Vagina (tissue), 2 donors: ENCODE results near the gene ATIC.

Experiments used
- POLR2A ChIP-seq, 2 donors: fragments of 450-650 bp; IDR thresholded peaks; one replicate each; pipeline ENCODE4 v1.6.1; 2017; ENCODE audit warnings: antibody characterized with exemption in 2 of 2, mild to moderate bottlenecking in 2 of 2, moderate library complexity in 2 of 2
- POLR2AphosphoS5 ChIP-seq, 2 donors: sonication (generic); formaldehyde crosslinking; IDR thresholded peaks; one replicate each; pipeline ENCODE4 v1.9.0; 2017; ENCODE audit warnings: antibody characterized with exemption in 2 of 2, mild to moderate bottlenecking in 2 of 2, low read depth in 1 of 2; ENCODE audit not compliant: insufficient read depth in 1 of 2
- TF ChIP-seq, protein P1 (sequence below), 3 experiments: fragments of 450-650 bp in 2 of 3; fragments of 200-600 bp in 1 of 3; sonication (generic) in 1 of 3; IDR thresholded peaks; one replicate each; pipeline ENCODE4 v1.5.1; 2017 to 2019; ENCODE audit warnings: antibody characterized with exemption in 3 of 3, mild to moderate bottlenecking in 2 of 3, moderate library complexity in 2 of 3

DNA sequence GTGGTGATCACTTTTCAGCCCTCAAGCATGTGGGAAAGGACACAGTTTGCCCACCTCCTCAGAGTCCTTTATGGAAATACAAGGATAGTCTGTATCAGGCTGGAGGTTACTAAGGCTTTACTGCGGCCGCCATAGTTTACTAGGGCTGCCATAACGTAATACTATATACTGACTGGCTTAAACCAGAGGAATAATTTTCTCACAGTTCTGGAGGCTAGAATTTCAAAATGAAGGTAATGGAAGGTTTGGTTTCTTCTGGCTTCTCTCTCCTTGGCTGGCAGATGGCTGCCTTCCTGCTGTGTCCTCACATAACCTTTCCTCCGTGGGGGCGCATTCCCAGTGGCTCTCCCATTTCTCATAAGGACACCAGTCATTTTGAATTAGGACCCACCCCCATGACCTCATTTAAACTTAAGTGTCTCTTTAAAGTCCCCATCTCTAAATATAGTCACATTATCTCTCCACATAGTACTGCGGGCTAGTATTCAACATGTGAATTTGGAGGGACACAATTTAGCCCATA lies 12.5 kb upstream of the ATIC start:
- TF ChIP-seq, protein P1, sequence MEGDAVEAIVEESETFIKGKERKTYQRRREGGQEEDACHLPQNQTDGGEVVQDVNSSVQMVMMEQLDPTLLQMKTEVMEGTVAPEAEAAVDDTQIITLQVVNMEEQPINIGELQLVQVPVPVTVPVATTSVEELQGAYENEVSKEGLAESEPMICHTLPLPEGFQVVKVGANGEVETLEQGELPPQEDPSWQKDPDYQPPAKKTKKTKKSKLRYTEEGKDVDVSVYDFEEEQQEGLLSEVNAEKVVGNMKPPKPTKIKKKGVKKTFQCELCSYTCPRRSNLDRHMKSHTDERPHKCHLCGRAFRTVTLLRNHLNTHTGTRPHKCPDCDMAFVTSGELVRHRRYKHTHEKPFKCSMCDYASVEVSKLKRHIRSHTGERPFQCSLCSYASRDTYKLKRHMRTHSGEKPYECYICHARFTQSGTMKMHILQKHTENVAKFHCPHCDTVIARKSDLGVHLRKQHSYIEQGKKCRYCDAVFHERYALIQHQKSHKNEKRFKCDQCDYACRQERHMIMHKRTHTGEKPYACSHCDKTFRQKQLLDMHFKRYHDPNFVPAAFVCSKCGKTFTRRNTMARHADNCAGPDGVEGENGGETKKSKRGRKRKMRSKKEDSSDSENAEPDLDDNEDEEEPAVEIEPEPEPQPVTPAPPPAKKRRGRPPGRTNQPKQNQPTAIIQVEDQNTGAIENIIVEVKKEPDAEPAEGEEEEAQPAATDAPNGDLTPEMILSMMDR (IDR thresholded peaks at IDR 0.05) = no peak
- TF ChIP-seq POLR2A (IDR thresholded peaks at IDR 0.05) = no peak
- TF ChIP-seq POLR2AphosphoS5 (IDR thresholded peaks at IDR 0.05; ENCODE audit: insufficient read depth in 1 of 2, low read depth in 1 of 2) = no peak
